H1 (cell line): ENCODE measurements around the gene ISLR2. TPM values are rescaled to one million over a fixed set of nuclear protein-coding genes. Genes with fewer than 3 reads are reported as not detected.

ENCODE experiments used
- CTCF ChIA-PET: fragments of 300-600 bp; sonication (Branson Sonifier 250); formaldehyde crosslinking; loops from one replicate; lab custom pipeline; 2021; ENCODE audit not compliant: partially characterized antibody; lab: Charles Lee
- POLR2A ChIA-PET: fragments of 300-600 bp; sonication (Branson Sonifier 250); formaldehyde crosslinking; loops from one replicate; lab custom pipeline; 2021; ENCODE audit warnings: inconsistent platforms; ENCODE audit not compliant: partially characterized antibody; lab: Charles Lee
- DNase-seq, 2 experiments: peaks; one replicate each; pipeline versions ENCODE4 v3.0.0 to v3.0.0-alpha.2; 2010 to 2022; ENCODE audit warnings: low spot score in 2 of 2, low read depth in 1 of 2, mixed read lengths in 1 of 2
- FAIRE-seq: peaks from 2 replicates; lab custom pipeline; 2011; peaks lifted over from hg19 to GRCh38; lab: Jason Lieb, UNC
- H2AFZ ChIP-seq: 2 replicates; pipeline ENCODE4 v1.8.1; 2012; ENCODE audit warnings: low read length, inconsistent platforms
- H2AK5ac ChIP-seq: 2 replicates; pipeline ENCODE4 v1.6.1; 2013; ENCODE audit warnings: low read depth, low read length
- H2BK120ac ChIP-seq: replicated peaks from 2 replicates; pipeline ENCODE3; 2013; ENCODE audit warnings: low read depth, low read length, inconsistent platforms
- H2BK12ac ChIP-seq: 2 replicates; pipeline ENCODE4 v1.6.1; 2013; ENCODE audit warnings: low read depth, low read length
- H2BK15ac ChIP-seq: 2 replicates; pipeline ENCODE4 v1.6.1; 2013; ENCODE audit warnings: low read length
- H2BK20ac ChIP-seq: 2 replicates; pipeline ENCODE4 v1.6.1; 2013; ENCODE audit warnings: low read length
- H2BK5ac ChIP-seq: 2 replicates; pipeline ENCODE4 v1.6.1; 2013; ENCODE audit warnings: low read depth, low read length
- H3K14ac ChIP-seq: 2 replicates; pipeline ENCODE4 v1.6.1; 2013; ENCODE audit warnings: inconsistent platforms; ENCODE audit not compliant: insufficient read length
- H3K18ac ChIP-seq: 2 replicates; pipeline ENCODE4 v1.6.1; 2013; ENCODE audit warnings: low read length; ENCODE audit errors: extremely low read depth
- H3K23ac ChIP-seq: 2 replicates; pipeline ENCODE4 v1.6.1; 2013; ENCODE audit warnings: inconsistent platforms; ENCODE audit not compliant: insufficient read length
- H3K23me2 ChIP-seq: 2 replicates; pipeline ENCODE4 v1.6.1; 2013; ENCODE audit warnings: low read depth, low read length
- H3K27ac ChIP-seq: 2 replicates; pipeline ENCODE4 v1.6.1; 2011; ENCODE audit warnings: low read depth, low read length, inconsistent platforms
- H3K27me3 ChIP-seq, 4 experiments: replicated peaks in 1 of 4; 1 replicate in 1 of 4; 2 replicates in 3 of 4; pipeline versions ENCODE4 v1.6.1 to v1.8.1; 2011 to 2013; ENCODE audit warnings: low read length in 3 of 4, mild to moderate bottlenecking in 3 of 4, inconsistent platforms in 2 of 4, mixed read lengths in 2 of 4, moderate library complexity in 1 of 4; ENCODE audit not compliant: control insufficient read depth in 3 of 4, insufficient read depth in 3 of 4; ENCODE audit errors: extremely low read depth in 1 of 4
- H3K36me3 ChIP-seq, 4 experiments: 2 replicates each; pipeline versions ENCODE4 v1.6.1 to v1.8.1; 2011 to 2013; ENCODE audit warnings: mild to moderate bottlenecking in 4 of 4, low read length in 3 of 4, moderate library complexity in 2 of 4, control low read depth in 1 of 4, inconsistent platforms in 1 of 4; ENCODE audit not compliant: insufficient read depth in 4 of 4, control insufficient read depth in 2 of 4
- H3K4ac ChIP-seq: replicated peaks from 2 replicates; pipeline ENCODE3; 2013; ENCODE audit warnings: low read length, low read depth, mixed read lengths, inconsistent platforms; ENCODE audit not compliant: insufficient read length
- H3K4me1 ChIP-seq, 4 experiments: replicated peaks in 1 of 4; 1 replicate in 1 of 4; 2 replicates in 3 of 4; pipeline versions ENCODE4 v1.6.1 to v1.8.1; 2011 to 2013; ENCODE audit warnings: low read length in 3 of 4, inconsistent platforms in 2 of 4, mixed read lengths in 1 of 4; ENCODE audit not compliant: insufficient read depth in 4 of 4, control insufficient read depth in 3 of 4
- H3K4me2 ChIP-seq, 2 experiments: 2 replicates each; pipeline versions ENCODE4 v1.6.1 to v1.8.1; 2011 to 2013; ENCODE audit warnings: low read depth in 2 of 2, low read length in 2 of 2, control low read depth in 1 of 2, inconsistent platforms in 1 of 2, mild to moderate bottlenecking in 1 of 2; ENCODE audit not compliant: insufficient read depth in 1 of 2
- H3K4me3 ChIP-seq, 4 experiments: fragments of 200-600, 300-600 bp in 1 of 4; sonication (generic), shearing (Covaris generic), sonication (Bioruptor Twin) in 1 of 4; 2 replicates each; pipeline versions ENCODE4 v1.5.1 to v1.8.1; 2011 to 2016; ENCODE audit warnings: low read length in 4 of 4, low read depth in 3 of 4, control low read depth in 2 of 4, inconsistent platforms in 2 of 4, mild to moderate bottlenecking in 2 of 4, mixed read lengths in 1 of 4, moderate library complexity in 1 of 4; ENCODE audit not compliant: insufficient read depth in 2 of 4; ENCODE audit errors: extremely low read depth in 1 of 4
- H3K56ac ChIP-seq: replicated peaks from 2 replicates; pipeline ENCODE3; 2013; ENCODE audit warnings: low read depth, mild to moderate bottlenecking, mixed read lengths, low read length, inconsistent platforms; ENCODE audit not compliant: insufficient read length
- H3K79me1 ChIP-seq: 2 replicates; pipeline ENCODE4 v1.6.1; 2013; ENCODE audit warnings: low read depth, low read length, control low read depth
- H3K79me2 ChIP-seq, 2 experiments: 2 replicates each; pipeline versions ENCODE4 v1.6.1 to v1.8.1; 2012 to 2013; ENCODE audit warnings: low read length in 2 of 2, mild to moderate bottlenecking in 2 of 2, inconsistent platforms in 1 of 2; ENCODE audit not compliant: insufficient read depth in 2 of 2, control insufficient read depth in 1 of 2
- H3K9ac ChIP-seq, 4 experiments: replicated peaks in 1 of 4; 1 replicate in 1 of 4; 2 replicates in 3 of 4; pipeline versions ENCODE4 v1.6.1 to v1.8.1; 2011 to 2013; ENCODE audit warnings: low read depth in 3 of 4, low read length in 3 of 4, control low read depth in 2 of 4, mild to moderate bottlenecking in 2 of 4, moderate library complexity in 2 of 4, inconsistent platforms in 1 of 4; ENCODE audit errors: extremely low read depth in 1 of 4
- H3K9me3 ChIP-seq, 2 experiments: 2 replicates each; pipeline versions ENCODE4 v1.6.1 to v1.8.1; 2012 to 2013; ENCODE audit warnings: mild to moderate bottlenecking in 2 of 2, moderate library complexity in 2 of 2, control low read depth in 1 of 2, inconsistent platforms in 1 of 2, low read depth in 1 of 2, low read length in 1 of 2, mixed read lengths in 1 of 2; ENCODE audit not compliant: insufficient read depth in 2 of 2
- H4K20me1 ChIP-seq, 2 experiments: replicated peaks in 1 of 2; 2 replicates each; pipeline versions ENCODE3 to v1.8.1; 2011 to 2013; ENCODE audit warnings: inconsistent platforms in 2 of 2, low read length in 2 of 2, mild to moderate bottlenecking in 1 of 2; ENCODE audit not compliant: insufficient read depth in 2 of 2, control insufficient read depth in 1 of 2
- H4K5ac ChIP-seq: 2 replicates; pipeline ENCODE4 v1.6.1; 2013; ENCODE audit warnings: low read length, low read depth, mixed read lengths, inconsistent platforms; ENCODE audit not compliant: insufficient read length
- H4K8ac ChIP-seq: 2 replicates; pipeline ENCODE4 v1.8.0; 2013; ENCODE audit warnings: mild to moderate bottlenecking, moderate library complexity, low read length, inconsistent platforms; ENCODE audit not compliant: insufficient read depth; ENCODE audit errors: extremely low read depth
- H4K91ac ChIP-seq: replicated peaks from 2 replicates; pipeline ENCODE3; 2013; ENCODE audit warnings: low read length, mixed read lengths, inconsistent platforms; ENCODE audit not compliant: insufficient read length
- ASH2L ChIP-seq: fragments of 200-600, 300-600 bp; sonication (generic); IDR thresholded peaks from one replicate; pipeline ENCODE4 v1.7.1; 2017; ENCODE audit warnings: low read length
- CBX8 ChIP-seq: fragments of 300-800, 300-1000 bp; sonication (generic); IDR thresholded peaks from 2 replicates; pipeline ENCODE4 v1.7.1; 2016; ENCODE audit warnings: low read depth, low read length, borderline replicate concordance
- CEBPB ChIP-seq: IDR thresholded peaks from 2 replicates; pipeline ENCODE4 v1.6.1; 2012; ENCODE audit warnings: low read depth, low read length
- FOSL1 ChIP-seq: IDR thresholded peaks from 2 replicates; pipeline ENCODE4 v1.6.1; 2011; ENCODE audit warnings: mild to moderate bottlenecking, low read depth, low read length, moderate library complexity; ENCODE audit not compliant: insufficient read depth
- HDAC2 ChIP-seq, 2 experiments: fragments of 300-600 bp in 1 of 2; sonication (generic) in 1 of 2; IDR thresholded peaks; 2 replicates each; pipeline ENCODE4 v1.6.1; 2011 to 2012; ENCODE audit warnings: low read depth in 2 of 2, low read length in 2 of 2, mild to moderate bottlenecking in 2 of 2, moderate library complexity in 2 of 2, borderline replicate concordance in 1 of 2, inconsistent platforms in 1 of 2
- JUND ChIP-seq: IDR thresholded peaks from 2 replicates; pipeline ENCODE4 v1.6.1; 2011; ENCODE audit warnings: mild to moderate bottlenecking, improper control_type of control experiment, low read length
- PHF8 ChIP-seq: fragments of 200-600 bp; sonication (generic); conservative IDR thresholded peaks from 2 replicates; pipeline ENCODE4 v1.7.1; 2012; ENCODE audit warnings: low read depth, mild to moderate bottlenecking, inconsistent platforms, low read length, moderate library complexity
- RBBP5 ChIP-seq: IDR thresholded peaks from 2 replicates; pipeline ENCODE4 v1.7.1; 2012; ENCODE audit warnings: low read depth, mild to moderate bottlenecking, inconsistent platforms, low read length, moderate library complexity, borderline replicate concordance
- RXRA ChIP-seq: IDR thresholded peaks from 2 replicates; pipeline ENCODE4 v1.6.1; 2011; ENCODE audit warnings: low read depth, mild to moderate bottlenecking, low read length, moderate library complexity; ENCODE audit not compliant: insufficient read depth
- SIN3A ChIP-seq, 2 experiments: IDR thresholded peaks in 1 of 2; conservative IDR thresholded peaks in 1 of 2; 2 replicates each; pipeline ENCODE4 v1.6.1; 2011 to 2012; ENCODE audit warnings: low read length in 2 of 2, improper control_type of control experiment in 1 of 2, low read depth in 1 of 2, mild to moderate bottlenecking in 1 of 2
- SP1 ChIP-seq: IDR thresholded peaks from 2 replicates; pipeline ENCODE4 v1.6.1; 2011; ENCODE audit warnings: low read depth, low read length
- SUZ12 ChIP-seq: fragments of 200-600 bp; sonication (generic); IDR thresholded peaks from 2 replicates; pipeline ENCODE4 v1.6.1; 2012; ENCODE audit warnings: mild to moderate bottlenecking, inconsistent platforms, low read length, moderate library complexity, mixed read lengths
- WGBS, 2 experiments: shearing (Covaris generic) in 1 of 2; methylation state at CpG; one replicate each; pipeline versions ENCODE4 v1.1.6 to v1.1.7; 2013 to 2015; ENCODE audit warnings: low lambda C conversion rate in 2 of 2, mixed read lengths in 2 of 2, inconsistent platforms in 1 of 2, low coverage in 1 of 2, missing lambda C conversion rate in 1 of 2; ENCODE audit not compliant: insufficient replicate concordance in 2 of 2, insufficient coverage in 1 of 2, insufficient read length in 1 of 2; ENCODE audit errors: extremely low coverage in 1 of 2, missing lambda C conversion rate in 1 of 2; 5-methylcytosine and 5-hydroxymethylcytosine counted together
- polyA plus RNA-seq, 7 experiments: library from polyadenylated mRNA; depleted of rRNA in 3 of 7; stranded (reverse) in 5 of 7; unstranded in 2 of 7; fragments of >200 nt in 5 of 7; fragments of 200-250 nt in 2 of 7; gene quantifications; 1 replicate in 5 of 7; 2 replicates in 1 of 7; 4 replicates in 1 of 7; pipeline versions ENCODE4 v1.2.1 to v1.2.3, GENCODE V29; 2011 to 2013; ENCODE audit warnings: missing spikeins in 2 of 7, mixed read lengths in 2 of 7
- total RNA-seq: library from RNA; stranded (reverse); fragmentation: NEBNext Ultra II Directional; extraction: Animal tissue kit (Norgen Biotek cat#: 25700); gene quantifications from 2 replicates; pipeline ENCODE4 v1.2.1, GENCODE V29; 2021

ISLR2 gene
- total and polyA plus RNA-seq, 2 of the 8 experiments (the other 6 are each of a cell fraction or from before 2014, with no cell fraction given): 0.47 to 0.58 TPM

DNA sequence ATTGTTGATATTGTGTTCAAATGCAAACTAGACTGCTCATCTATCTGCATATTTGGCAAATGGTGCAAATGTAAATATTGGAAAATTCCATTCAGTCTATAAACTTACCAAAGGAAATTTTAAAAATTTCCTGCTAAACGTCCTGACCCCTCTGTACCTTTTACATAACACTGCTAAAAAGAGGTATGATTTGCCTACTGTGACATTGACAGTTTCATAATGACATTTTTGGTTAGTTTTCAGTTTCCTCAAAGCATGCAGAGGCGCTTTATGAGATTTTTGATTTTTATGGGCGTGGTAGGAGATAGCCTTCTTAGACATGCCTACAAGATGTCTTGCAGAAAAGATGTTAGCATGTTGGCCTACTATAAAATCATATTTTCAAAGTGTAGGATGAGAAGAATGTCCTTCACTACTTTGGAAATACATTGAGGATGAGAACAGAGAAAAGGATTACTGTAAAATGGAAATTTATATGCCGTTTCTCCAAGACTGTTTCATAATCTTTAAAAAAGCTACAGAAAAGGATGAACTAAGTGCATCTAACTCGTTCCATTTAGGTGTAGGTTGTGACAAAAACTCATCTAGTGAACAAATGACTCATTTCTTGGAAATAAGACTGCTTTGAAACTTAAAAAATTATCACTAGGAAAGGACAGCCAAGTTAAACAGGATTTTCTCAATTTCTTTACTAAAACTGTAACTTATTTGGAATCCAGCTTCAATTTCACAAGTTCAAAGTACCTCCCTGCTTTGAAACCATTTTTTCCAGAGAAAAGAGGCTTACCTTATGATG is 28.7 kb downstream of the ISLR2 start:
- Histone ChIP-seq H3K27me3 (no peaks in the 10 kb centered on the region; a peak in 1 of 7 replicates), H3K79me2 (no peaks in the 10 kb centered on the region), H3K9me3 (no peaks in the 10 kb centered on the region), H3K79me1 (no peaks in the 10 kb centered on the region), H2BK120ac (no peak overlapping the region), H4K5ac (no peak overlapping the region), H3K36me3 (no peaks in the 10 kb centered on the region), H3K56ac (no peak overlapping the region), H2BK5ac (no peak overlapping the region), H2BK20ac (no peak overlapping the region), H3K18ac (no peak overlapping the region), H2AFZ (no peak overlapping the region), H3K4ac (no peak overlapping the region), H3K23me2 (no peaks in the 10 kb centered on the region), H4K8ac (no peak overlapping the region), H3K4me3 (no peak overlapping the region), H4K91ac (no peak overlapping the region), H3K9ac (no peak overlapping the region), H3K4me1 (peaks cover 0 to 2% (median 0%) of the 10 kb centered on the region in 4 experiments; a peak in 1 of 7 replicates), H3K27ac (no peak overlapping the region), H3K14ac (no peak overlapping the region), H2AK5ac (no peak overlapping the region), H3K23ac (no peak overlapping the region), H2BK15ac (no peak overlapping the region), H2BK12ac (no peak overlapping the region), H3K4me2 (no peak overlapping the region), H4K20me1 (no peaks in the 10 kb centered on the region)
- POLR2A ChIA-PET: interaction anchor here (0.5 kb wide), 2 partner anchors 9 to 14 kb away, joined by 3 to 5 read pairs; no protein-coding TSS in a partner anchor
- WGBS, 2 experiments: 83% methylated on average over 5 of the region's 5 CpGs; no CpG with 5 or more reads in 1 of the 2 experiments
- DNase-seq (no peak), FAIRE-seq (no peak)
- CTCF ChIA-PET: interaction anchor here (0.9 to 1.4 kb wide), 2 partner anchors 11 to 15 kb away, joined by 3 to 4 read pairs; no protein-coding TSS in a partner anchor
- TF ChIP-seq RXRA (no peak), SP1 (no peak), CBX8 (no peak), CEBPB (no peak), PHF8 (no peak), HDAC2 (IDR thresholded peaks at IDR 0.05; ENCODE audit: borderline replicate concordance in 1 of 2, low read depth in 2 of 2, low read length in 2 of 2) (no peak), SUZ12 (no peak), SIN3A (conservative IDR thresholded peaks at IDR 0.05 in 1 of 2, IDR thresholded peaks at IDR 0.05 in 1 of 2; ENCODE audit: low read depth in 1 of 2, low read length in 2 of 2) (no peak), RBBP5 (no peak), JUND (no peak), FOSL1 (no peak), ASH2L (no peak)
